Embryonic facial prominence (tissue), 1 donor: Measurements from ENCODE around the gene POLA1.
"Not testable (repeated sequence)": the region's sequence is repeated elsewhere in the genome, so short reads cannot be mapped to it uniquely, and the experiment has no call there.

Source experiments
- DNase-seq: peaks from one replicate; pipeline ENCODE4 v3.0.0-alpha.2; 2016; ENCODE audit errors: extremely low spot score

Gene POLA1

DNA sequence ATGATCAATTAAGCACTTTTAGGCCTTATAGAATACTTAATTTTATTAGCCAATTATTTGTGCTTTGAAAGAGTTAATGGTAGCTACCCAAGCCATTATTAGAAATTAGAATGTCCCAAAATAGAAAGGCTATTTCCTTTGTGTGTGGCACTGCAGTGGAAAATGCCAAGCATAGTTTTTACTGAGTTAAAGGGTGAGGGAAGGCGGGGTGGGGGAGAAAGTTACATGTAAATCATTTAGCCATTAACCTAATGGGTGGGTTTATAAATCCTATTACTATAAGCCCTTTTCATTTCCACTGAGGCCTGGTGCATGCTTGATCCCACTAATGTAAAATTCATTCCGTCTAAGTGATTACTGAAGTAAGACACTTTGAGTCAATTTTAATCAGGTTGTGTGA is 105.8 kb downstream of the POLA1 start:
- no peak for DNase-seq

DNA sequence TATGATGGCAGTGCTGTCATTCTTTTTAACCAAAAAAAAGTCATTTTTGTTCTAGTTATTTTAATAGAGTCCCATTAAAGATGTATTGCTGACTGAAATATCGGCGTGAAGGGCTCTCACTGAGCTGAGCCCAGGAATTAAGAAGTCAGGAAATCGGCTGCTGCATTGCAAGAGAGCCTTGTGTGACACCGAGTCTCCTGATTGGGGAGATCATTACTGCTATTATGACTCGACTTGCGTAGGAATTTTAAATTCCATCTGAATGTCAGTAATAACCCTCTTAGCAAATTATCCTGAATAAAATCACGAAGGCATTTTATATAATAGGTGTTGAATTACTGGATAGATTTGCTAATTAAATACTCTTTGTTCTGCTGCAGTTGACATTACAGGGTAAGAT is 111.5 kb downstream of the POLA1 start:
- no peak for DNase-seq

DNA sequence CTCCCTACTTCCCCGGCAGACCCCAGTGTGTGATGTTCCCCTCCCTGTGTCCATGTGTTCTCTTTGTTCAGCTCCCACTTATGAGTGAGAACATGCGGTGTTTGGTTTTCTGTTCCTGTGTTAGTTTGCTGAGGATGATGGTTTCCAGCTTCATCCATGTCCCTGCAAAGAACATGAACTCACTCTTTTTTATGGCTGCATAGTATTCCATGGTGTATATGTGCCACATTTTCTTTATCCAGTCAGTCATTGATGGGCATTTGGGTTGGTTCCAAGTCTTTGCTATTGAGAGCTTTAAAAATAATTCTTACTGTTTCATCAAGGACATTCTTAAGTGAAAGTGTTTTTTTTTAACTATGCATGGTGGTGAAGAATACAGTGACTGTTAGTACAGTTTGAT is 126.1 kb downstream of the POLA1 start:
- not testable (repeated sequence) for DNase-seq

DNA sequence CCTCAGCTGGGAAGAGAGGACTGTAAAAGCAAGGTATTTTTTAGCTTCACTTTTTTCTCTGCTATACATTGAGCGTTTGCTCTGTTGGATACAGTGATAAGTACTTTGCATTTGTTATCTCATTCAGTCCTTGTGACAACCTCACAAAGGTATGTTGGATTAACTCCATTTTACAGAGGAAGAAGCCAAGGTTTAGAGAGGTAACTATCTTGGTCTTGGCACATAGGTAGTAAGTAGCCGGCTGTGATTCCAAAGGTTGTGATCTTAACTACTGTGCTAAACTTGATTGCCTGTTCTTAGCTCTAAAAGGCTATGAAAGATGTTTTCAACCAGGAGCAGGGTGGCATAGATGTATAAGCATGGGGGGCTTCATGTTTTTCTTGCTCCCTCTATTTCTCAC is 134.4 kb downstream of the POLA1 start:
- no peak for DNase-seq

DNA sequence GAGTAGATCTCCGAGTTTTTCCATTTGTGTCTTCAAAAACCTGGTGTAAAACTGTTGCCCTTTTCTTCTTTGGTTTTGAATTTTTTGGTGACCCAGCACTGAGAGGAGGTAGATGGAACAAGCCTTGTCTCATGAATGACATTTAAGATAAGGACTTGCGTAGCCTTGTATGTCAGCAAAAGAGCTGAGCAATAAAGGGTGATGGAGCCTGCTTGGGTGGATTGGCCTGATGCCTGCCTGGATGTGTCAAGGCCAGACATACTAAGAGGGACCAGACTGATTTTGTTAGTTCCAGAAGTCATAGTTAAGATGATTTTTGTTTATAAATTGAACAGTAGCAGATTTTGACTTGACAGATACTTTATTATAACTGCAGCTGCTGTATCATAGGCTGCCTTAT is 134.9 kb downstream of the POLA1 start:
- DNase-seq, result no peak

DNA sequence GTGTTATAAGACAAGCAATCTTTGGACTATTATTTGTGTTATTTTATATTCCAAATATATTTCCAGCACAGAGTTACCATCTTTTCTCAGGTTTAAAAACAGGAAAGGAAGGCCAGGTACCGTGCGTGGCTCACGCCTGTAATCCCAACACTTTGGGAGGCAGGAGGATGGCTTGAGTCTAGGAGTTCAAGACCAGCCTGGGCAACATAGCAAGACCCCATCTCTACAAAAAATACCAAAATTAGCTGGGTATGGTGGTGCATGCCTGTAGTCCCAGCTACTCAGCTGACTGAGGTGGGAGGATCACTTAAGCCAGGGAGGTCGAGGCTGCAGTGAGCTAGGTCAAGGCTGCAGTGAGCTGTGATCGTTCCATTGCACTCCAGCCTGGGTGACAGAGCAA is 140.0 kb downstream of the POLA1 start:
- no peak for DNase-seq

DNA sequence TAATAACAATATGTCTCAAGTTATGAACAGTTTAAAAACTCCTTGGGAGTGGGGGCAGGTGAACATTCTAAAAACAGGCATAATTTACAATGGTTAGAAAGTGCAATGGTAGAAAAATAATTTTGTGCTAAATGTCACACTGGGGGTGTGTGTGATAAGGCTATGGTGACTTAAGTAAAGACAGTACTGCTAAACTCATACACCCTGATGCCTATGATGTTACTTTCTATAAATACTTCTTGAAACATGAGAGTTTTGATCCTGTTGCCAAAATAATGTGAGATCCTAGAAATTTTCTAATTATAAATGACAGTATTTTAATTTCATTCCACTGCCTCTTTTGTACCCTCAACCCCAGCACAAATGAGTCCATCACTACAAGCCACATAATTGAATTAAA is 144.2 kb downstream of the POLA1 start:
- no peak for DNase-seq

DNA sequence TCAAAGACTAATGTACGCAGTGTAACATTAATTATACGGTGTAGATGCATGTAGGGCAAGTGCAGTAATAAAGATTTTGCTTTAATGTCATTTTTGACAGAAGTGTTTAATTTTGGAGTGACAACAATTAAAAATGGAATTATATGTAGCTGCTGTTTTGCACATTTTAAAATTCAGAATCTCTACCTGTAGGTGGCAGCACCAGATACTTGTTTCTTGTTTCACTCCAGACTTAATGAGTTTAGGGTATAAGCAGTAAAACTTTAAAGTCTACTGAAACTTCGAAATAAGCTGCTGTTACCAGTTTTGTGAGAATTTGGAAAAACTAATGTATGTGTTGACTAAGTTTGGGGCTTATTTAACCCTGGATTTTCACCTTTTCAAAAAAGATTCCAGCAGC is 144.9 kb downstream of the POLA1 start:
- DNase-seq, result no peak

DNA sequence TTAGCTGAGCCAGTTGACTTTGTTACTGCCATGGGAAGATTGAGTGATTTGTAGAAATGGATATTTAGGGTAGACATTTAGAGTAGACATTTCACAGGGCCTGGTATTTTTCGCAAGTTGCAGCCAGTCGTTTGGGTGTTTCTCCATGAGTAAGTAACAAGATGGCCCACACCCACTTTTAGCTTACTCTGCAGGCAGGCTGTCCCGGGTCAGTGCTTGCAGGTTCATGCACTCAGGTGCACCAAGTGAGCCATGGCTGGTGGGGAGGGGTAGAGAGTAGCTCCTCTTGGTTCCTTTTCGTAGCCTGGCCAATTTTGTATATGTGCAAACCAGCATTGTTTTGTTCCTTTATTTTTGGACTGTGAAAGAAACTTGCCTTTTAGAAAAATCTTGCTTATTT is 145.6 kb downstream of the POLA1 start:
- no peak for DNase-seq

DNA sequence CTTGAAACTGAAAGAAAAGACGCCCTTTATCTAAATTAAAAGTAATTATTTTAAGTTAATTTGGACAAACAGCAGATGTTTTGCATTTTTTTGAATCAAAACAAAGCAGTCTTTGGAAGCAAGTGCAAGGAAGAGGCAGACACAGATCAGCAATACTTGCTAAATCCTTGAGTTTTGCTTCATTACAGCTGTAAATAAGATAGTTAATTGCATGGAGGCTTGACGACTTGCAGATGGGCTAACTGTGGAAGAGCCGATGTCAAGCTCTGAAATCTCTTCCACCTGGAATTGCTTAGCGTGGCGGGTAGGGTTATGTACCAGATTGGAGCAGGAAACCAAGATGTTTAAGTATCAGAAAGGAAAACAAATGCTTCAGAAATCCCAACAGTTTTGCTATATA is 148.8 kb downstream of the POLA1 start:
- DNase-seq, result no peak

DNA sequence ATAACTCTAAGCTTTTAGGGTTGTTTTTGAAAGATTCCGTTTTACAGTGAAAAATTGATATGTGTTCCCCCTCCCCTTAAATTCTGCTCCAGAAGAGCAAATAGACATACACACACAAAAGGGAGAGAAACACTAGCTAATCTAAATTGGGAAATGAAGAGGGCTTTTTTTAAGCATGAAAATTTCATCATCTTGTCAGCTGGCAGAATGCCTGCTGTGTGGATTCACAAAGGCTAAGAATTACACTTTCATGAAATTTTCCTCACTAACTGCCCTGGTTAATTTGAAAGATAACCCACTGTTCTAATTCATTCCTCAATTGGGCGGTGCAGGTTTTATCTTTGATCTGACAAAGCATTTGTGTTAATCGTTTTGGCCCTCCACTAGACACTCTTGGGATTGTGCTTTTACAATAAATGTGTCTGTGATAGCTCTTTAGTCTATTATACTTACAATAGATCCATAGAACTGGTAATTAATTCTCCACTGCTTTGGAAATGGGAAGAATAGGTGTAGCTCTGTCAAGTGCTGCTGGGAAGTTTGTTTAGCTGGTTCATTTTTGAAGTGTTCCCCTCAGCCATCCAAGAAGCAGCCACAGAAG is 152.9 kb downstream of the POLA1 start:
- no peak for DNase-seq

DNA sequence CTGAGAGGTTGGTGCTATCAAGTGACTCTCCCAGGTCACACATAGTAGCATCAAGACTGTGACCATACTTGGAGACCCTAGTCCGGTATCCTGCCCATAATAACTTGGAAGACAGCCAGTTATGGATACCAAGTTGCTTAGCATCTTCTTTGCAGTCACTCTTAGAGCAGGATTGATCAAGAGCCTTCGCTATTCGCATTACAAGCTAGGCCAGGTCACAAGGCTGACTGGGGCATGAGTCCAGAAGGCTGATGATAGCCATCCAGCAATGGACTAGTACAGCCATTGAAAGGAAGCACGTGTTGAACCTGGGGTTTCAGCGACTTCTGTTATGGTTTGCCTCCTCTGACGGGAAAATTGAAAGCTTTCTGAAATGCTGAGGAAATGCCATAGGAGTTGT is 157.6 kb downstream of the POLA1 start:
- no peak for DNase-seq

DNA sequence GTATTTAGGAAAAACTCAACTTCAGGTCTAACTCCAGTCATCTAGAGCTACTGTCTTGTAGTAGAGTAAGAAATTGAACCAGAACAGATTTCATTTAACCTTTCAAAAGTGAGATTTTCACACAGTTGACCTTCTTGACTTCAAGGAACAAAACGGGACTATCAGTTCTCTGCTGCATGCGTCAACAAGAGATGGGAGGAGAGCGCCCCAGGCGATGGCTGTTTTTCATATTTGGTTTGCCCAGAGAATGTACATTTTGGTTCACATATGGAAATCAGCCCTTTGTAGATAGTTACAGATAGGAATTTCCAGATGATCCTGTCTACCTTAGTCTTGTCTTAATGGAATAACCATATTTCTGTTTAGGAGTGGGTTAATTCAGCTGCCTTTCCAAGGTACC is 158.1 kb downstream of the POLA1 start:
- no peak for DNase-seq

DNA sequence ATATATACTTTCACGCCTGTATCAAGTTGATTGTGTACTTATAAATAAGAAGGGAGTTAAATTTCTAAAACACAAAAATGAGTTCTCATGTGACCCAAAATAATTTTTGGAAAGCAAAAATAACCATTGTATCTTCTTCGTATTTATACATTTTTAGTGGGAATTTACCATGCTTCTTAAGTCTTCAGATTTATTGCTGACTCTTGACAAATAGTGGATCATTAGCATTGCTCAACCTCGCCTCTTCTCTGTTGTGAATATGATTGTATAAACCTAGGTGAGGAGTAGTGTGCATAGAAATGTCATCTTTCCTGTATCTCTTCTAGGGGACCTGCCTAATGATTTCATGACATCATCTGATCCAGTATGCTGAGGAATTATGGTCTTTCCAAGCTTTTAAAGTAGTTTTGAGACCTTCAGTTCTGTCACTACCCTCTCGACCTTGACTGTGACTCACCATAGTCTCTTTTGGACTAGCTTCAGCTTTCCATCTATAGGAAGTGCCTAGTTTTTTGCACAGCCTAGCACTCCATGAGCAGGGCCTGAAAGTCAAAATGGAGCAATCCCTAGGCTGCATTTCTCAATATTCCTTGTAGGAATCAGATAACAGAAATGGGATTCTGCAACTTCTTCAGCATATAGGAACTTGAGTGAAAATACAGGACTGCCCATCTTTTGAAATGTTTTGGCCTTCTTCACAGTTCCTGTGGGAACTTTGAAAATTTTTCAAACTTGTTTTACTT is 164.5 kb downstream of the POLA1 start:
- no peak for DNase-seq

DNA sequence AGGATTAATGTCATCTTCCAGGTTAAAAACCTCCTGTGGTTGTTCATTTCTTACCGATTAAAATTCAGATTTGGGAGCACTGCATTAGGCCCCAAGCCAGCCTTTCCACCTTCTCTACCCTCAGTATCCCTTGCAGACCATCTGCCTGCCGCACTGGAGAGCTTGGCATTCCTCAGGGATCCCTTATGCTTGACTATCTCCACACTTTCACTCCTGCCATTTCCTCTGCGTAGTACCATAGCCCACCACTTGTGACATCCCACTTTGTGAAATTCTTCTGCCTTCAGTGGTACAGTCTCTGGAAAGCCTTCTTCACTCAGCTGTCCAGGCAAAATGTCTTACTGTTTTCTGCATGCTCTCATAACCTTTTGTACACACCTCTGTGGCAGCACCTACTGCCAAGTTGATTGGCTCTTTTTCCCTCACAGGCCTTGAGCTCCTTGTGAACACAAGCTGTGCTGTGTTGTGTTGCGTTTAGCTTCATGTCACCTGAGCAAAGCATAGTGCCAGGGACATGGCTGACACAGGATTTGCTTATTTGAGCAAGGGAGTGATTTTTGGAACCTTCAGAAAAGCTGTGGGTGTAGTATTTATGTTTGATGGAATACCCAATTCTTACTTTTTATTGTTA is 165.6 kb downstream of the POLA1 start:
- no peak for DNase-seq

DNA sequence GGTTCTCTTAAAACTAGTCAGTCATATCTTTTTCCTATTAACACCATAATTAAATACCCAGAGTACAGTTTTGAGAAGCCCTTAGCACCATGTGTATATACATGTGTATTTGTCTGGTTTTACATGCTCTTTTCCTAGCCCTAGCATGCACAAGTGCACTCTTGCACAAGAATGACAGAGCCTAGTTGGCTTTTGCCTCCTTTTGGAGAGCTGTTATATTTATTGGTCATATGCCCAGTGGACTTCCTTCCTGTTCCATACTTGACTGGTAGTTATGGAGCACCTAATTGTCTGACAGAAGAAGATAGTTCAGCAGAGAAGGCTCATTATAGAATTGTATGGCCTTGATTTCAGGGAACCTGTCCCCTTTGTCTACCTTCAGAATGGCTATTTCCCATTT is 166.4 kb downstream of the POLA1 start:
- no peak for DNase-seq

DNA sequence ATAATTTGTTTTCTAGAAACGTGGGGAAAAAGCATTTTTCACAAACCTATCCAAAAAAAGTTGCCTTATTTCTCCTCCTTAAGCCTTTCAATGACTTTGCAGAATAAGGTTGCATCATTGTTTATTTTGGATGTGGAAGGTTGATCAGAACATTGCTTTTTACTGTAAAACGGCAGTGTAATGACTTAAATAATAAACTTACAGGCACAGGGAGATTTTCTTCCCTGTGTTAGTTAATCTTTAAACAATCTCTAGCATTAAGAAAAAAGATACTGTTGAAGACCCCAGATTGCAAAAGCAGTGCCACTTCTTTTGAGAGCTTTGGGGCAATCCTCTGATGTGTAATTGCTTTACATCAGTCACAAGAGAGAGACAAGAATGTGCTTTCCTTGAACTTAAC is 168.6 kb downstream of the POLA1 start:
- DNase-seq, result no peak

DNA sequence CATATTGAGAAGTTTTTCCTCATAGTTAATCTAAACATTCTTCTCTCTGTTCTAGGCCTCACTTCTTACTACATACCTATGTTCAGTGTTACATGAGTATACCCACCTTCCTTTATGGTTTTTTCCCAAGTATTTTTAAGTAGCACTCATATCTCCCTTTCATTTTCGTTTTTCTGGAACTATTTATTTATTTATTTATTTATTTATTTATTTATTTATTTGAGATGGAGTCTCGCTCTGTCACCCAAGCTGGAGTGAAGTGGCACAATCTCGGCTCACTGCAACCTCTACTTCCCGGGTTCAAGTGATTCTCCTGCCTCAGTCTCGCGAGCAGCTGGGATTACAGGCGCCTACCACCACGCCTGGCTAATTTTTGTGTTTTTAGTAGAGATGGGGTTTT is 170.1 kb downstream of the POLA1 start:
- not testable (repeated sequence) for DNase-seq

DNA sequence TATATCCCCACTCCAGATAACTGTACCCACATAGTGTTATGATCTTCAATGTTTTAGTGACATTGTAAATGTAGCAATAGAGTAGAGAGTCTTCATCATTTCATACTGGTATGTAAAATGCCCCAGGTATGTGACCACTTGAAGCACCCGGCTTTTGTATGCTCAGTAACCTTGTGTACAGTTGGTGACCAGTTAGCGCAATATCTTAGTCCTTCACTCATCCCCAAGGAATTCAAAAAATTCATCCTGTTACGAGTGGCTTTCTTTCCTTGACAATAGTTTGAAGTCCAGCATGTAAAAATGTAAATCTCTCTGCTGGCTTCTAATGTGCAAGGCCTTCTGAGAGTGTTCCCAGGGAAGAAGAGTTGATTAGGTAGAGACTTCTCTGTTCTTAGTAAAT is 176.4 kb downstream of the POLA1 start:
- no peak for DNase-seq

DNA sequence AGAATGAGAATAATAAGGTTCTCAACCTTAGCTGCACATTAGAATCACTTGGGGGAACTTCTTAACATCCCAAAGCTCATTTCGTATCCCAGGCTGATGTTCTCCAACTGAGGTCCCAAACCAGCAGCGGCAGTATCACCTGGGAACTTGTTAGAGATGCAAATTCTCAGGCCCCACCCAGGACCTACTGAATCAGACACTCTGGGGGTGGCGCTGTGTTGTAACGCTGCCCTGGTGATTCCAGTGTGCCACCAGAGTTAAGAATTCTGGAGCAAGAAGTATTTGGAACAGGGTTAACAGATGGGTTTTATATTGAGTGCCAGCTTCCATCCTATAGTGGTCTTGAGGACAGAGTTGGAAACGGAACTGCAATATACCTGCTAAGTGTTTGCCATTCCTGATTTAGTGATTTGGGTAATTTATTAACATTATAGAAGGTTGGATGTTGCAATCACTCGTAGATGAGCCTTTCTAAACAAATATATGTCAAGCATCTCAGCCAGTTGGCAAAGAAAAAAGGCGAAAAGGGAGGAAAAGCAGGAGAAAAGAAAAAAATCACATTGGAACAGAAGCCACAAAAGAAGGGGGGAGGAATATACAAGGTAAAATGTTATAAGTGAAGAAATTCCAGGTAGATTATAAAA is 181.0 kb downstream of the POLA1 start:
- no peak for DNase-seq

DNA sequence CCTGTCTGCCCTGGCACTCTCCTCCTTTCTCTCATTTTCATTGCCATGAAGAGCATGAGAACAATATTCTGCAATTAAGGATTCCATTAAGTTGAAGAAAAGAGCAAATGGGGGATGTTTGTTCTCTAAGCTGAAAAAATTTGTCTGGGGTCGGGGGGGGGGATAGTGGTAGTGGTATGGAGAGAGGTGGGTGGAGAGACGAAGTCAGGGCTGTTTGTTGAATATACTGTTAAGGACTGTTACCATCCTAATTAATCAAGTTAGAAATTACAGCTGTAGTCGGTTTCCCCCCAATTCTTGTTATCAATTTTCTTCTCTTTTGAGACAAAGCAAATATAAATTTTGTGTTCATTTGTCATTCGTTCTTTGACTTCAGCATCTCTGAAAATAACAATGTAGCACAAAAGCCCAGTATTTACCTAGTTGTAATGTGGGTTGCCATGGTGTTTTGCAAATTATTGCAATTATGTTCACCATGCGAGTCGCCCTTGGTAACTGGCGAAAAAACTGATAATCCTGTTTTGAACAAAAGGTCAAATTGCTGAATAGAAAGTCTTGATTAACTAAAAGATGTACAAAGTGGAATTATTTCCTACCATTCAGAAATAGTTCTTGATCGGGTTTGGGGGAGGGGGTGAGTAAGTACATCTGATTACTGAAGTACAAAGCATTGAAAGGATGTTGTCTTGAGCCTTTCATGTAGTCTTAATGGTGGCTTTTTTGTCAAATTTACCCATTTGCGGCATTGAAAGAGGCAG is 183.0 kb downstream of the POLA1 start:
- no peak for DNase-seq

DNA sequence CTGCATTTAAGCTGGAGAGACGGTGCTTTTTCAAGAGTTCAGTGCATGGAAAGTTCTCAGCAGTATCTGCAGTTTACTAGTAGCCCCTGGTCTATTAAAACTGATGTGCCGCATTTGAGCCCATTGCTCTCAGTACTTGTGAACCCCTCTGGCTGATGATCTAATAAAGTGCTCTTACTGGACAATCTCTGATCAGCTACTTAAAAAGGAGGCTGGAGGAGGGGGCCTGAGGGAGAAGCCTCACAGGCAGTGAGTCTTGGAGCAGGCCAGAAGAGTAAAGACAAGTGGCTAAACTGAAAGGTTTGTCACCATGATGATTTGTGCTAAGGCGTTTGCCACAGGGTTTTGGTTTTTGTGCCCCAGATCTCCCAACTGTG is 183.6 kb downstream of the POLA1 start:
- no peak for DNase-seq
